HG03432 (cell line): ENCODE data around the gene WDR27.

ENCODE experiments used
- ATAC-seq: cut with Tn5 transposase; IDR thresholded peaks from one replicate; pipeline ENCODE4 v1.9.1; 2021; ENCODE audit warnings: mild to moderate bottlenecking, moderate library complexity; ENCODE audit not compliant: unreplicated experiment

WDR27 gene

GRCh38 chr6:169641461-169642085, 60.3 kb downstream of the WDR27 start:
- ATAC-seq = no peak

GRCh38 chr6:169640983-169641382, 60.8 kb downstream of the WDR27 start:
- no peak for ATAC-seq

- no peak for ATAC-seq
These were observed 61.4 kb downstream of the WDR27 start for GRCh38 chr6:169640351-169640852.

- ATAC-seq = no peak
These were observed 62.1 kb downstream of the WDR27 start for GRCh38 chr6:169639653-169640278.

GRCh38 chr6:169638915-169639314, 62.9 kb downstream of the WDR27 start:
- no peak for ATAC-seq

GRCh38 chr6:169638388-169638787, 63.4 kb downstream of the WDR27 start:
- no peak for ATAC-seq

- no peak for ATAC-seq
These were observed 66.5 kb downstream of the WDR27 start for GRCh38 chr6:169635345-169635744.

GRCh38 chr6:169632841-169633240, 69.0 kb downstream of the WDR27 start:
- no peak for ATAC-seq

GRCh38 chr6:169629256-169629655, 72.6 kb downstream of the WDR27 start:
- ATAC-seq = no peak

- no peak for ATAC-seq
These were observed 73.9 kb downstream of the WDR27 start for GRCh38 chr6:169627736-169628607.

- ATAC-seq = no peak
These were observed 75.2 kb downstream of the WDR27 start for GRCh38 chr6:169626649-169627048.

- no peak for ATAC-seq
These were observed 75.7 kb downstream of the WDR27 start for GRCh38 chr6:169626169-169626568.

GRCh38 chr6:169625376-169625775, 76.5 kb downstream of the WDR27 start:
- no peak for ATAC-seq

- no peak for ATAC-seq
These were observed 77.0 kb downstream of the WDR27 start for GRCh38 chr6:169624785-169625184.

GRCh38 chr6:169623975-169624374, 77.9 kb downstream of the WDR27 start:
- ATAC-seq = no peak

- ATAC-seq = no peak
These were observed 78.5 kb downstream of the WDR27 start for GRCh38 chr6:169623343-169623742.

- no peak for ATAC-seq
These were observed 79.2 kb downstream of the WDR27 start for GRCh38 chr6:169622618-169623017.

GRCh38 chr6:169621311-169621710, 80.5 kb downstream of the WDR27 start:
- no peak for ATAC-seq

GRCh38 chr6:169620171-169621130, 81.4 kb downstream of the WDR27 start:
- ATAC-seq = no peak

GRCh38 chr6:169619650-169620049, 82.2 kb downstream of the WDR27 start:
- ATAC-seq = no peak
